Suprapubic skin (tissue), 4 donors: ENCODE data around the gene RERE. TPM values are rescaled to one million over a fixed set of nuclear protein-coding genes. Genes with fewer than 3 reads are reported as not detected.
"Not testable (repeated sequence)": the region's sequence is repeated elsewhere in the genome, so short reads cannot be mapped to it uniquely, and the experiment has no call there.

Experiments used
- DNase-seq, 2 donors: peaks; one replicate each; pipeline ENCODE4 v3.0.0-alpha.2; 2019; ENCODE audit warnings: low spot score in 2 of 2
- H3K27ac ChIP-seq: fragments of 200-600 bp; sonication (generic); one replicate; pipeline ENCODE4 v1.5.1; 2019
- H3K27me3 ChIP-seq: fragments of 200-600 bp; sonication (generic); one replicate; pipeline ENCODE4 v1.5.1; 2019
- H3K36me3 ChIP-seq: fragments of 200-600 bp; sonication (generic); one replicate; pipeline ENCODE4 v1.5.1; 2019
- H3K4me1 ChIP-seq: fragments of 200-600 bp; sonication (generic); one replicate; pipeline ENCODE4 v1.5.1; 2019
- H3K4me3 ChIP-seq: fragments of 200-600 bp; sonication (generic); one replicate; pipeline ENCODE4 v1.5.1; 2019; ENCODE audit warnings: mild to moderate bottlenecking
- H3K9me3 ChIP-seq: fragments of 200-600 bp; sonication (generic); one replicate; pipeline ENCODE4 v1.5.1; 2019
- EP300 ChIP-seq: sonication (generic); formaldehyde crosslinking; IDR thresholded peaks from one replicate; pipeline ENCODE4 v1.6.1; 2017; ENCODE audit warnings: antibody characterized with exemption
- POLR2A ChIP-seq, 2 donors: fragments of 450-650 bp; IDR thresholded peaks; one replicate each; pipeline ENCODE4 v1.6.1; 2017; ENCODE audit warnings: antibody characterized with exemption in 2 of 2, mild to moderate bottlenecking in 2 of 2, moderate library complexity in 2 of 2
- POLR2AphosphoS5 ChIP-seq, 3 donors: sonication (generic); formaldehyde crosslinking; IDR thresholded peaks; one replicate each; pipeline ENCODE4 v1.6.1; 2017; ENCODE audit warnings: antibody characterized with exemption in 3 of 3
- WGBS: methylation state at CpG from one replicate; pipeline ENCODE4 v1.1.5; 2018; 5-methylcytosine and 5-hydroxymethylcytosine counted together
- total RNA-seq, 4 donors: library from RNA; depleted of rRNA; stranded (reverse); fragments of >200 nt; gene quantifications; one replicate each; pipeline ENCODE4 v1.1.0, GENCODE V29; 2016
- TF ChIP-seq, protein P1 (sequence below), 2 donors: fragments of 200-600 bp in 1 of 2; fragments of 450-650 bp in 1 of 2; sonication (generic) in 1 of 2; IDR thresholded peaks; one replicate each; pipeline ENCODE4 v1.5.1; 2016 to 2019; ENCODE audit warnings: antibody characterized with exemption in 2 of 2, mild to moderate bottlenecking in 1 of 2, moderate library complexity in 1 of 2

Gene RERE
- total RNA-seq, 4 donors from 2014 or later = 43.4 to 113 (median 83.3) TPM

DNA sequence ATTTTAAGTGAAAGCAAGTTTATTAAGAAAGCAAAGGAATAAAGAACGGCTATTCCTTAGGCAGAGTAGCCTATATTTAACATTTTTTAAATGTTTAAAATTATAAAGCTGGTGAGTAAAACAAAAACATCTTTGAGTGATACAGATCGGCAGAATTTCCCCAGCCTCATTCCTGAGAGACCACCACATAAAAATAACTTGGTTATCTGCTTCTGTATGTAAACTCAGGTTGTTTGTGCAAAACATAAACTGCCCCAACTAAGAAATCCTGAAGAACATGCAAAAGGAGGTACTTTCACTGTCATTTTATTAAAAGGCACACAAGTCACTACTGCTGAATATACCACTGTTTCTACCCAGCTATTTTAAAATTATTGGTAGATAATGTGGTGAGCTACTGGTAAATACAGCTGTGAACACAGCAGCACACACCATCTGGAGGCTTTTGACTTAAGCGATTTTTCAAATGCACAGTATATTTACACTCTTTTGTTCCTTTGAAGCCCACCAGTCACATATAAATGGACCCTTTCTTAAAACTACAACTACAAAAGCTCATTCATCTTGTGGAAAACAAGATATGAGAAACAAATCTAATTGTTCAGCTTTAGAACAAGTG lies 119.3 kb downstream of the RERE start:
- TF ChIP-seq POLR2A (IDR thresholded peaks at IDR 0.05) (no peak), EP300 (no peak), POLR2AphosphoS5 (IDR thresholded peaks at IDR 0.05) (no peak)
- TF ChIP-seq, protein P1, sequence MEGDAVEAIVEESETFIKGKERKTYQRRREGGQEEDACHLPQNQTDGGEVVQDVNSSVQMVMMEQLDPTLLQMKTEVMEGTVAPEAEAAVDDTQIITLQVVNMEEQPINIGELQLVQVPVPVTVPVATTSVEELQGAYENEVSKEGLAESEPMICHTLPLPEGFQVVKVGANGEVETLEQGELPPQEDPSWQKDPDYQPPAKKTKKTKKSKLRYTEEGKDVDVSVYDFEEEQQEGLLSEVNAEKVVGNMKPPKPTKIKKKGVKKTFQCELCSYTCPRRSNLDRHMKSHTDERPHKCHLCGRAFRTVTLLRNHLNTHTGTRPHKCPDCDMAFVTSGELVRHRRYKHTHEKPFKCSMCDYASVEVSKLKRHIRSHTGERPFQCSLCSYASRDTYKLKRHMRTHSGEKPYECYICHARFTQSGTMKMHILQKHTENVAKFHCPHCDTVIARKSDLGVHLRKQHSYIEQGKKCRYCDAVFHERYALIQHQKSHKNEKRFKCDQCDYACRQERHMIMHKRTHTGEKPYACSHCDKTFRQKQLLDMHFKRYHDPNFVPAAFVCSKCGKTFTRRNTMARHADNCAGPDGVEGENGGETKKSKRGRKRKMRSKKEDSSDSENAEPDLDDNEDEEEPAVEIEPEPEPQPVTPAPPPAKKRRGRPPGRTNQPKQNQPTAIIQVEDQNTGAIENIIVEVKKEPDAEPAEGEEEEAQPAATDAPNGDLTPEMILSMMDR (IDR thresholded peaks at IDR 0.05) = no peak
- Histone ChIP-seq H3K4me3 (no peak overlapping the region), H3K4me1 (peaks cover 23% of the 10 kb centered on the region), H3K36me3 (no peaks in the 10 kb centered on the region), H3K27ac (no peak overlapping the region), H3K9me3 (no peaks in the 10 kb centered on the region), H3K27me3 (no peaks in the 10 kb centered on the region)
- DNase-seq = no peak
- 73% methylated on average over 3 of the region's 3 CpGs for WGBS

DNA sequence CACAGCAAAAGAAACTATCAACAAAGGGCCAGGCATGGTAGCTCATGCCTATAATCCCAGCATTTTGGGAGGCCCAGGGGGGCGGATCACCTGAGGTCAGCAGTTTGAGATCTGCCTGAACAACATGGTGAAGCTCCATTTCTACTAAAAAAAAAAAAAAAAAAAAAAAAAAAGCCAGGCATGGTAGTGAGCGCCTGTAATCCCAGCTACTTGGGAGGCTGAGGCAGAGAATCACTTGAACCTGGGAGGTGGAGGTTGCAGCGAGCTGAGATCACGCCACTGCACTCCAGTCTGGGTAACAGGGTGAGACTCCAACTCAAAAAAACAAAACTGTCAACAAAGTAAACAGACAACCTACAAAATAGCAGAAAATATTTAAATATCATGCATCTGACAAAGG lies 122.0 kb downstream of the RERE start:
- not testable (repeated sequence) for H3K4me3 ChIP-seq, H3K27ac ChIP-seq, H3K9me3 ChIP-seq, H3K4me1 ChIP-seq, DNase-seq, H3K27me3 ChIP-seq, H3K36me3 ChIP-seq
- WGBS = 94% methylated on average over 4 of the region's 4 CpGs

DNA sequence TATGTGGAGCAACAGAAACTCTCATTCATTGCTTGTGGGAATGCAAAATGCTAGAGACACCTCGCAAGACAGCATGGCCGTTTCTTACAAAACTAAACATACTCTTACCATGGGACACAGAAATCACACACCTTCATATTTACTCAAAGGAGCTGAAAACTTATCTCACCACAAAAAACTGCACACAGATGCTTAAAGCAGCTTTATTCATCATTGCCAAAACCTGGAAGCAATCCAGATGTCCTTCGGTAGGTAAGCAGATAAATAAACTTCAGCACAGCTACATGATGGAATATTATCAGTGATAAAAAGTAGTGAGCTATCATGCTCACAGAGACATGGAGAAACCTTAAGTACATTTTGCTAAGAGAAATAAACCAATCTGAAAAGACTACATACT lies 124.3 kb downstream of the RERE start:
- peaks cover 2% of the 10 kb centered on the region for H3K4me1 ChIP-seq
- H3K27me3 ChIP-seq = no peaks in the 10 kb centered on the region
- DNase-seq = no peak
- WGBS = 82% methylated on average over 3 of the region's 3 CpGs
- TF ChIP-seq, protein P1 (IDR thresholded peaks at IDR 0.05) = no peak
- no peaks in the 10 kb centered on the region for H3K9me3 ChIP-seq
- no peak overlapping the region for H3K27ac ChIP-seq
- H3K4me3 ChIP-seq = no peak overlapping the region
- no peaks in the 10 kb centered on the region for H3K36me3 ChIP-seq

DNA sequence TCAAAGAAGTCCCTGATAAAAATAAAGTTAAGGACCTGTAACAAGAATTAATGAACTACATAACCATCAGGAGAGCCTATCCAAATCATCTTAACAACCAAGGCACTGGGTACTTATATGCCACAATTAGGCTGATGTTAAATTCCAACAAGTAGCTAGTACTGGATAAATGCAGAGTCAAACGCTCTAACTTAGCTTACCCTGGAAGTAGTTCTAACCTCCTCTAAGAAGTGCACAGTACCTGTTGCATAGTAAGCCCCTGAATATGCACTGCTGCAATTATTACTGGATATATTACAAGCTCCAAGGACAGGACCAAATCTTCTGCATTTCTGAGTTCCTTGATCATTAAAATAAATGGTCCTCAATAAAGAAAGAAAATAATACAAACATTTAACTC lies 125.8 kb downstream of the RERE start:
- peaks cover 6% of the 10 kb centered on the region for H3K4me1 ChIP-seq

DNA sequence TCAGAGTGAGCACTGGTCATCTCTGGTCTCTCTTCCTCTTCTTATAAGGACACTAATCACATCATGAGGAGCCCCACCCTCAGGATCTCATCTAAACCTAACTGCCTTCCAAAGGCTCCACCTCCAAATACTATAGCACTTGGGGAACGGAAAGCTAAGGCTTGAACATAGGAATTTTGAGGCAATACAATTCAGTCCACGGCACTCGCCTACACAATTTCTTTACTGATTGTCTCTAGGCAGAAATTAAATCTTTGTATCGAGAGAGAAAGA lies 127.3 kb downstream of the RERE start:
- WGBS = 95% methylated on average over 4 of the region's 4 CpGs
- TF ChIP-seq POLR2A (IDR thresholded peaks at IDR 0.05) (no peak), EP300 (no peak), POLR2AphosphoS5 (IDR thresholded peaks at IDR 0.05) (no peak)
- TF ChIP-seq, protein P1 (IDR thresholded peaks at IDR 0.05) = no peak
- H3K27ac ChIP-seq = no peak overlapping the region

More for the DNA sequence above, 125.8 kb downstream of the RERE start:
- Histone ChIP-seq H3K9me3 (no peaks in the 10 kb centered on the region), H3K27ac (no peak overlapping the region), H3K4me3 (no peak overlapping the region), H3K36me3 (no peaks in the 10 kb centered on the region), H3K27me3 (no peaks in the 10 kb centered on the region)
- TF ChIP-seq, protein P1 (IDR thresholded peaks at IDR 0.05) = no peak
- no peak for TF ChIP-seq POLR2AphosphoS5 (IDR thresholded peaks at IDR 0.05)
- no peak for TF ChIP-seq POLR2A (IDR thresholded peaks at IDR 0.05)
- TF ChIP-seq EP300 = no peak
- no peak for DNase-seq
- 89% methylated on average over 1 of the region's 1 CpG for WGBS

More for the DNA sequence above, 127.3 kb downstream of the RERE start:
- H3K4me3 ChIP-seq = no peak overlapping the region
- no peak for DNase-seq
- H3K4me1 ChIP-seq = peaks cover 6% of the 10 kb centered on the region
- H3K9me3 ChIP-seq = no peaks in the 10 kb centered on the region
- H3K36me3 ChIP-seq = no peaks in the 10 kb centered on the region
- H3K27me3 ChIP-seq = no peaks in the 10 kb centered on the region
